Body of pancreas (tissue), 4 donors: ENCODE data around the gene ATXN7L1. TPM values are rescaled to one million over a fixed set of nuclear protein-coding genes. Genes with fewer than 3 reads are reported as not detected.

Experiments
- ATAC-seq: fragments of 150-250 bp; one replicate; pipeline ENCODE4 v1.9.1; 2016
- DNase-seq, 4 donors: peaks; one replicate each; pipeline ENCODE4 v3.0.0-alpha.2; 2019
- H3K27ac ChIP-seq, 4 donors: fragments of 200-600 bp; sonication (generic); 1 replicate in 3 of 4; 2 replicates in 1 of 4; pipeline versions ENCODE4 v1.5.1 to v1.6.1; 2016 to 2019; ENCODE audit warnings: mild to moderate bottlenecking in 1 of 4, mixed read lengths in 1 of 4, moderate library complexity in 1 of 4
- H3K27me3 ChIP-seq, 2 donors: fragments of 200-600 bp; sonication (generic); one replicate each; pipeline ENCODE4 v1.6.0; 2016; ENCODE audit warnings: mild to moderate bottlenecking in 1 of 2
- H3K36me3 ChIP-seq, 2 donors: fragments of 200-600 bp; sonication (generic); replicated peaks in 1 of 2; 2 replicates each; pipeline ENCODE4 v1.5.1; 2016; ENCODE audit warnings: low read depth in 2 of 2; ENCODE audit not compliant: insufficient read depth in 1 of 2
- H3K4me1 ChIP-seq: fragments of 200-600 bp; sonication (generic); one replicate; pipeline ENCODE4 v1.6.0; 2016
- H3K4me3 ChIP-seq, 2 donors: fragments of 200-600 bp; sonication (generic); 1 replicate in 1 of 2; 2 replicates in 1 of 2; pipeline ENCODE4 v1.5.1; 2016 to 2019
- H3K9me3 ChIP-seq, 3 donors: fragments of 200-600 bp; sonication (generic); 1 replicate in 2 of 3; 2 replicates in 1 of 3; pipeline ENCODE4 v1.5.1; 2016
- POLR2A ChIP-seq, 3 donors: fragments of 450-650 bp; IDR thresholded peaks; one replicate each; pipeline ENCODE4 v1.6.1; 2016; ENCODE audit warnings: antibody characterized with exemption in 3 of 3, mild to moderate bottlenecking in 2 of 3
- WGBS, 2 donors: methylation state at CpG; one replicate each; pipeline ENCODE4 v1.1.5; 2017; 5-methylcytosine and 5-hydroxymethylcytosine counted together
- intact Hi-C: fragments of 100-400 bp; cut with DNase I; formaldehyde crosslinking; loops from one replicate; pipeline ENCODE4 v1.15.1; 2023
- total RNA-seq, 2 donors: library from RNA; depleted of rRNA; stranded (reverse); fragments of >200 nt; gene quantifications; one replicate each; pipeline ENCODE4 v1.1.0, GENCODE V29; 2016
- TF ChIP-seq, protein P1 (sequence below), 7 experiments: fragments of 450-650 bp in 4 of 7; fragments of 200-600 bp in 3 of 7; sonication (generic) in 3 of 7; IDR thresholded peaks; one replicate each; pipeline ENCODE4 v1.5.1; 2016 to 2019; ENCODE audit warnings: antibody characterized with exemption in 7 of 7

Gene ATXN7L1
- total RNA-seq, 2 donors from 2014 or later, result 6.6 to 8.0 TPM

DNA sequence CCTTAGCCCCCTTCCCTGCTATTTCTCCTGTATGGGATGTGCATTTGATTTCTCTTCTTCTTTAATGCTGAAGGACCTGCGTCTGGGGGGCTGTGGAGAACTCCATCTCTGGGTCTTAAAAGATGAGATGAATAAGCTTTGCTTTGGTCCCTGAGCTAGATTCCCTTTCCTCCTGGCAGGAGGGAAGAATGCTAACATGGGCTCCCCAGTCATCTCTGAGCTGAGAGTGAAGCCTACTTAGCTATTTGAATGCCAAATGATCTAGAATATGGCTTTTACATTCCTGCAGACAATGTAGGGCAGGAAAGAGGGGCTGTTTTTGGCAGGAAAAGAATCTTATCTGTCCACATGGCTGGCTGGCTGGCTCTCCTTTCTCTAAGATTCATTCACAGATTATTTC, 232.5 kb downstream of the ATXN7L1 start:
- Histone ChIP-seq H3K36me3 (no peaks in the 10 kb centered on the region), H3K4me1 (peaks cover 8% of the 10 kb centered on the region)
- WGBS, 2 donors, result 71 to 88% methylated on average over 1 of the region's 1 CpG

DNA sequence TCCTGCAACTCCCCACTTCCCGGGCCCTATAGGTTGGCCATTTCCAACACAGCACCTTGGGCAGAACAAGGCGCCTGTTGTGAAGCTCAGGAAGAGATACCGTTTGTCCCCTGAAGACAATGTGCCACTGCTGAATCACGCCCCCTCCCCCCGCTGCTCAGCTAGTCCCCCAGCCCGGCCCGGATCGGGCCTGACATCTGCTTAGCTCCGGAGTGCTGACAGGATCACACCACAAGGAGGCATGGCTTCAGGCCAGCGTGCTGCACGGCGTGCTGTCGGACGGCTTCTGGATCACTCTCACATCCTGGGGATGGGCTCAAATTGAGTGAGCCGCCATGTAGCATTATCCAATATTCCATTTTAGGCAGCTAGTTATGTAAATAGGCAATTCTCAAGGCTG, 233.0 kb downstream of the ATXN7L1 start:
- intact Hi-C loops, result no loop called here
- TF ChIP-seq, protein P1, sequence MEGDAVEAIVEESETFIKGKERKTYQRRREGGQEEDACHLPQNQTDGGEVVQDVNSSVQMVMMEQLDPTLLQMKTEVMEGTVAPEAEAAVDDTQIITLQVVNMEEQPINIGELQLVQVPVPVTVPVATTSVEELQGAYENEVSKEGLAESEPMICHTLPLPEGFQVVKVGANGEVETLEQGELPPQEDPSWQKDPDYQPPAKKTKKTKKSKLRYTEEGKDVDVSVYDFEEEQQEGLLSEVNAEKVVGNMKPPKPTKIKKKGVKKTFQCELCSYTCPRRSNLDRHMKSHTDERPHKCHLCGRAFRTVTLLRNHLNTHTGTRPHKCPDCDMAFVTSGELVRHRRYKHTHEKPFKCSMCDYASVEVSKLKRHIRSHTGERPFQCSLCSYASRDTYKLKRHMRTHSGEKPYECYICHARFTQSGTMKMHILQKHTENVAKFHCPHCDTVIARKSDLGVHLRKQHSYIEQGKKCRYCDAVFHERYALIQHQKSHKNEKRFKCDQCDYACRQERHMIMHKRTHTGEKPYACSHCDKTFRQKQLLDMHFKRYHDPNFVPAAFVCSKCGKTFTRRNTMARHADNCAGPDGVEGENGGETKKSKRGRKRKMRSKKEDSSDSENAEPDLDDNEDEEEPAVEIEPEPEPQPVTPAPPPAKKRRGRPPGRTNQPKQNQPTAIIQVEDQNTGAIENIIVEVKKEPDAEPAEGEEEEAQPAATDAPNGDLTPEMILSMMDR (IDR thresholded peaks at IDR 0.05), result no peak
- no peak for TF ChIP-seq POLR2A (IDR thresholded peaks at IDR 0.05)
- H3K36me3 ChIP-seq, result no peaks in the 10 kb centered on the region
- no peak overlapping the region for H3K4me3 ChIP-seq
- DNase-seq (no peak), ATAC-seq (no peak)
- H3K27ac ChIP-seq, result no peak overlapping the region
- WGBS, 2 donors, result 90 to 91% methylated on average over 6 to 15 of the region's 15 CpGs
- H3K9me3 ChIP-seq, result no peaks in the 10 kb centered on the region
- peaks cover 4% of the 10 kb centered on the region for H3K4me1 ChIP-seq
- no peaks in the 10 kb centered on the region for H3K27me3 ChIP-seq

More for the DNA sequence above, 232.5 kb downstream of the ATXN7L1 start:
- Histone ChIP-seq H3K27ac (no peak overlapping the region), H3K9me3 (no peaks in the 10 kb centered on the region), H3K27me3 (no peaks in the 10 kb centered on the region), H3K4me3 (no peak overlapping the region)
- ATAC-seq (no peak), DNase-seq (no peak)
- TF ChIP-seq, protein P1 (IDR thresholded peaks at IDR 0.05), result no peak
- intact Hi-C loops, result no loop called here

DNA sequence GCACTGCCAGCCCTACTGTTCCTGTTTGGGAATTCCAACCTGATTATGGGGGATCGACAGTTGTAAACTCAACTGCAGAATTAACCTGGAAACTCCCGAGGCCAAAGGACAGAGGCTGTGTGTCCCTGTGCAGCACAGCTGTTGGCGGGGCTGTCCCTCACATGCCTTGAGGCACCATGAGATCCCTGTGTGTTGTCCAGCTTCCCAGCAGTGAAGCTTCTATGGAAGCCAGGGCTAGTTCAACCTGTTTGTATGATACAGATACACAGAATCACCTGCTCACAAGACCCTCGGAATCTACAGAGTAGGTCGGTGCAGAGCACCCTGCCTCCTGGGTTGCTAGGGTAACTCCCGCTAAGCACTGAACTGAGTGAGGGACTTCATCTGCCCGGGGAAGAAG, 234.1 kb downstream of the ATXN7L1 start:
- Histone ChIP-seq H3K36me3 (peaks cover 0 to 1% of the 10 kb centered on the region in 2 donors), H3K4me3 (no peak overlapping the region), H3K27me3 (no peaks in the 10 kb centered on the region), H3K27ac (no peak overlapping the region), H3K9me3 (no peaks in the 10 kb centered on the region), H3K4me1 (no peaks in the 10 kb centered on the region)
- TF ChIP-seq POLR2A (IDR thresholded peaks at IDR 0.05), result no peak
- TF ChIP-seq, protein P1 (IDR thresholded peaks at IDR 0.05), result no peak
- intact Hi-C loops, result no loop called here
- 89% methylated on average over 4 to 7 of the region's 7 CpGs for WGBS, 2 donors
- DNase-seq (no peak), ATAC-seq (no peak)

DNA sequence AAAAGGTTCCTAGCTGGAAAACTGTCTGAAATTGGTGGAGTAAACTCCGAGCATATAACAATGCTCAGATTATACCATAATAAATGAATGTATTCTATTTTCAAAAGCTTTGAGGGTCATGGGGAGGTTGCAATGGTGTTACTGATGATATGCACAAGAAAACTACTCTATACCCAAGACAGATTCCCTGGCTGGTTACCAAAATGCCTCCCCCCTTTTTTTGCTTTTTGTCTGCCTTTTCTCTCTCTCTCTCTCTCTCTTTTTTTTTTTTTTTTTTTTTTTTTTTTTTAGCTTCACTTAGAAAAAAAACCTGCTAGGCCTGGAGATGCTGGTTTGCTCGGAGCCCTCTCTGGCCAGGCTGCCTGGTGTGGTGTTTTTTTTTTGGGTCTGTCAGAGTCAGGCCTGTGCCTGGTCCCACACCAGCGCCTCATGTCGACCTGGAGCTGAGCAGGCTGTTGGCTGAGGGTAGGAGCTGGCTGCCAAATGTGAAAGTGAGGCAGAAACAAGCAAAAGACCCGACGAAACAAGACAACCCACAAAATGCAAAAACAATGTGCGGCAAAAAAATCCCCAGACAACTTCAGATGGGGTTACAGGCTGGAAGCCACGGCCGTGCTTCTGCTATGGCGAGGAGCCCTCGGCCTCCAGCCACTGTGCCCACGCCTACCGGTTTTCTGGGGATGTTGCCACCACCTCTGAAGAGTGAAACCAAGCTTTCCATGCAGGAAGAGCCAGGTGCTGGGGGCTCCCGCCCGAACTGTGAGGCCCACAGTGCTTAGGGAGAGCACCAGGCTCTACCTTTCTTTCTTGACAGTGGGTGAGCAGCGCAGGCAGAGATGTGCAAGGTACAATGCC, 235.2 kb downstream of the ATXN7L1 start:
- no peak for ATAC-seq
- H3K4me1 ChIP-seq, result no peaks in the 10 kb centered on the region
- no peak for TF ChIP-seq POLR2A (IDR thresholded peaks at IDR 0.05)
- TF ChIP-seq, protein P1 (IDR thresholded peaks at IDR 0.05), result no peak
- peaks cover 0 to 6% of the 10 kb centered on the region in 2 donors for H3K36me3 ChIP-seq
- H3K4me3 ChIP-seq, result no peak overlapping the region
- no peaks in the 10 kb centered on the region for H3K27me3 ChIP-seq
- 91 to 94% methylated on average over 11 to 16 of the region's 16 CpGs for WGBS, 2 donors
- H3K9me3 ChIP-seq, result no peaks in the 10 kb centered on the region
- intact Hi-C loops, result no loop called here
- H3K27ac ChIP-seq, result no peak overlapping the region
- no peak for DNase-seq
